Liver (tissue), 9 donors: ENCODE measurements around the gene CDK11B. TPM values are rescaled to one million over a fixed set of nuclear protein-coding genes. Genes with fewer than 3 reads are reported as not detected.

Source experiments
- DNase-seq: peaks from one replicate; pipeline ENCODE4 v3.0.0-alpha.2; 2017; ENCODE audit warnings: low spot score
- H3K27ac ChIP-seq, 2 donors: one replicate each; pipeline ENCODE4 v1.7.0; 2013; ENCODE audit warnings: inconsistent platforms in 2 of 2, low read length in 2 of 2, control low read depth in 1 of 2, low read depth in 1 of 2, mild to moderate bottlenecking in 1 of 2
- H3K27me3 ChIP-seq, 4 donors: one replicate each; pipeline versions ENCODE4 v1.6.1 to v1.7.0; 2013; ENCODE audit warnings: low read length in 3 of 4, inconsistent platforms in 1 of 4, mild to moderate bottlenecking in 1 of 4, moderate library complexity in 1 of 4; ENCODE audit not compliant: control insufficient read depth in 4 of 4, insufficient read depth in 4 of 4
- H3K36me3 ChIP-seq, 4 donors: one replicate each; pipeline versions ENCODE4 v1.6.1 to v1.7.0; 2013; ENCODE audit warnings: low read length in 3 of 4, mild to moderate bottlenecking in 3 of 4, low read depth in 1 of 4, moderate library complexity in 1 of 4; ENCODE audit not compliant: control insufficient read depth in 4 of 4, insufficient read depth in 3 of 4
- H3K4me1 ChIP-seq, 4 donors: one replicate each; pipeline versions ENCODE4 v1.6.1 to v1.7.0; 2013; ENCODE audit warnings: low read length in 3 of 4, mild to moderate bottlenecking in 3 of 4, moderate library complexity in 1 of 4; ENCODE audit not compliant: control insufficient read depth in 4 of 4, insufficient read depth in 4 of 4
- H3K4me3 ChIP-seq, 3 donors: one replicate each; pipeline versions ENCODE4 v1.6.1 to v1.7.0; 2013; ENCODE audit warnings: low read length in 3 of 3, control low read depth in 1 of 3, low read depth in 1 of 3, mild to moderate bottlenecking in 1 of 3
- H3K9ac ChIP-seq, 2 donors: one replicate each; pipeline ENCODE4 v1.7.0; 2013; ENCODE audit warnings: low read length in 2 of 2, mild to moderate bottlenecking in 2 of 2, moderate library complexity in 2 of 2, control low read depth in 1 of 2, low read depth in 1 of 2
- H3K9me3 ChIP-seq, 4 donors: one replicate each; pipeline versions ENCODE4 v1.6.1 to v1.7.0; 2013; ENCODE audit warnings: low read length in 3 of 4; ENCODE audit not compliant: control insufficient read depth in 4 of 4
- EGR1 ChIP-seq, 2 donors: IDR thresholded peaks; 2 replicates each; pipeline ENCODE4 v1.6.1; 2016 to 2018; ENCODE audit warnings: antibody characterized with exemption in 2 of 2, low read depth in 2 of 2
- FOXA1 ChIP-seq: IDR thresholded peaks from 2 replicates; pipeline ENCODE4 v1.6.1; 2016; ENCODE audit warnings: antibody characterized with exemption
- RXRA ChIP-seq, 2 donors: IDR thresholded peaks; 2 replicates each; pipeline ENCODE4 v1.6.1; 2017 to 2018; ENCODE audit warnings: antibody characterized with exemption in 2 of 2, mild to moderate bottlenecking in 1 of 2
- SP1 ChIP-seq: IDR thresholded peaks from 2 replicates; pipeline ENCODE4 v1.6.1; 2018; ENCODE audit warnings: antibody characterized with exemption, mild to moderate bottlenecking
- TAF1 ChIP-seq: conservative IDR thresholded peaks from 2 replicates; pipeline ENCODE4 v1.6.1; 2016; ENCODE audit warnings: antibody characterized with exemption, mild to moderate bottlenecking
- WGBS: extraction: QIAGEN DNeasy Blood & Tissue Kit; methylation state at CpG from one replicate; pipeline ENCODE4 v1.1.7; 2013; 5-methylcytosine and 5-hydroxymethylcytosine counted together
- polyA plus RNA-seq, 2 donors: library from polyadenylated mRNA; stranded (reverse) in 1 of 2; unstranded in 1 of 2; fragments of 200-250 nt in 1 of 2; fragments of >200 nt in 1 of 2; fragmentation: Nextera tagmentation in 1 of 2; extraction: Ambion mirVana in 1 of 2; gene quantifications; one replicate each; pipeline versions ENCODE4 v1.2.1 to v1.2.3, GENCODE V29; 2013 to 2015
- total RNA-seq, 2 donors: library from RNA; depleted of rRNA; stranded (reverse); fragments of >200 nt; gene quantifications; one replicate each; pipeline ENCODE4 v1.2.3, GENCODE V29; 2014
- TF ChIP-seq, protein P1 (sequence below): IDR thresholded peaks from 2 replicates; pipeline ENCODE4 v1.6.1; 2016; ENCODE audit warnings: antibody characterized with exemption
- TF ChIP-seq, protein P2 (sequence below): fragments of 150-350 bp; IDR thresholded peaks from 2 replicates; pipeline ENCODE4 v1.5.1; 2017; ENCODE audit warnings: improper control_type of control experiment, low read depth, low read length; ENCODE audit not compliant: missing input control
- TF ChIP-seq, protein P3 (sequence below): IDR thresholded peaks from 2 replicates; pipeline ENCODE4 v1.6.1; 2016; ENCODE audit warnings: antibody characterized with exemption
- donor health status: healthy.
- donor health status: healthy.
- donor health status: healthy.
- donor health status: healthy.
- donor health status: healthy.

CDK11B gene
- total and polyA plus RNA-seq, 4 donors: 5.1 to 12.2 (median 7.4) TPM

DNA sequence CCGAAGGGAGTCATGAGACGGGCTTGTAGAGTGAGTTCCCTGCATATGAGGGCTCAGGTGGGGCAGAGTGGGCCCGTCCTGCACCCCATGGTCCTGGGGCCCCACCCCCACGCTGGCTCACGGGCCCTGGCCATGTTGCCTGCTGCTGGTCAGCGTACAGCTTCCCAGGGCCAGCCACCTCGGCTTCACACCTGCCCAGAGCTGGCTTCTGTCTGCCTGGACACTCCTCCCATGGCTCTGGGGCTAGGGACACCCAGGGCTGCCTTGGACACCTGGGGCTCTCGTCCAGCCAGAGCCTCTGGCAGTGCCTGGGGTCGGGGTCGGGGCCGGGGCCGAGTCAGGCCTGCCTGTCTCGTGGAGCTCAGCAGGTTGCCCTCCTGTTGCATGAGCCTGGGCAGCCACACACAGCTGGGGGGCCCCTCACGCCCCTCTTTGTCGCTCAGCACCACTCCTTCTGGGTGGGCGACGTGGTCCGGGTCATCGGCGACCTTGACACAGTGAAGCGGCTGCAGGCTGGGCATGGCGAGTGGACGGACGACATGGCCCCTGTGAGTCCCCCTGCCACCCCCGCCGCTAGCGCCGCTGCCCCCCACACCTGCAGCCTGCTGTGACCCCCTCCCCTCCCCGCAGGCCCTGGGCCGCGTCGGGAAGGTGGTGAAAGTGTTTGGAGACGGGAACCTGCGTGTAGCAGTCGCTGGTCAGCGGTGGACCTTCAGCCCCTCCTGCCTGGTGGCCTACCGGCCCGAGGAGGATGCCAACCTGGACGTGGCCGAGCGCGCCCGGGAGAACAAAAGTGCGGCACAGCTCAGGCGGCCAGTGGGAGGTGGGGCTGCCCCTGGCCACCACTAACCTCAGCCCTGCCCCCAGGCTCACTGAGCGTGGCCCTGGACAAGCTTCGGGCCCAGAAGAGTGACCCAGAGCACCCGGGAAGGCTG lies 32.3 kb downstream of the CDK11B start (continued):
- TF ChIP-seq, protein P1, sequence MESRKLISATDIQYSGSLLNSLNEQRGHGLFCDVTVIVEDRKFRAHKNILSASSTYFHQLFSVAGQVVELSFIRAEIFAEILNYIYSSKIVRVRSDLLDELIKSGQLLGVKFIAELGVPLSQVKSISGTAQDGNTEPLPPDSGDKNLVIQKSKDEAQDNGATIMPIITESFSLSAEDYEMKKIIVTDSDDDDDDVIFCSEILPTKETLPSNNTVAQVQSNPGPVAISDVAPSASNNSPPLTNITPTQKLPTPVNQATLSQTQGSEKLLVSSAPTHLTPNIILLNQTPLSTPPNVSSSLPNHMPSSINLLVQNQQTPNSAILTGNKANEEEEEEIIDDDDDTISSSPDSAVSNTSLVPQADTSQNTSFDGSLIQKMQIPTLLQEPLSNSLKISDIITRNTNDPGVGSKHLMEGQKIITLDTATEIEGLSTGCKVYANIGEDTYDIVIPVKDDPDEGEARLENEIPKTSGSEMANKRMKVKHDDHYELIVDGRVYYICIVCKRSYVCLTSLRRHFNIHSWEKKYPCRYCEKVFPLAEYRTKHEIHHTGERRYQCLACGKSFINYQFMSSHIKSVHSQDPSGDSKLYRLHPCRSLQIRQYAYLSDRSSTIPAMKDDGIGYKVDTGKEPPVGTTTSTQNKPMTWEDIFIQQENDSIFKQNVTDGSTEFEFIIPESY: no peak

DNA sequence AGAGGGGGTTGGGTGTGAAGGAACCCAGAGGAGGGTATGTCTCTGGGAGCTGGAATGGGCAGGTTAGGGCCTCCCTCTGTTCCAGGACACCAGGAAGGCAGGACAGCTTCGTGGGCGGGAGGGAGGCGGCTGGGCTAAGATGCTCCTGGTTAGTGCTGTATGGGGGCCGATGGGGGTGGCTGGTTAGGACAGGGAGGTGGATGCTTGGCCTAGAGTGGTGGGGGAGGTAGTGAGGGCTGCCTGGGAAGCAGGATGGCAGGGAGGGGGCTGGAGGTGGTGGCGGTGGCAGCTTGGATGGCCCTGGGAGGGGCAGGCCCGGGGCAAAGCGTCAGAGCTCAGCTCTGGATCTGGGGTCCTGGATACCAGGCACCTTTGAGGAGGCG lies 33.0 kb downstream of the CDK11B start:
- Histone ChIP-seq H3K9ac (no peak overlapping the region), H3K4me3 (no peak overlapping the region), H3K36me3 (peaks cover 0 to 20% (median 6%) of the 10 kb centered on the region in 4 donors), H3K4me1 (peaks cover 0 to 2% (median 0%) of the 10 kb centered on the region in 4 donors), H3K27me3 (no peaks in the 10 kb centered on the region), H3K27ac (no peak overlapping the region), H3K9me3 (no peaks in the 10 kb centered on the region)
- DNase-seq: no peak
- WGBS: 92% methylated on average over 8 of the region's 8 CpGs
- TF ChIP-seq FOXA1 (no peak), EGR1 (IDR thresholded peaks at IDR 0.05; ENCODE audit: low read depth in 2 of 2) (no peak)
- TF ChIP-seq, protein P2, sequence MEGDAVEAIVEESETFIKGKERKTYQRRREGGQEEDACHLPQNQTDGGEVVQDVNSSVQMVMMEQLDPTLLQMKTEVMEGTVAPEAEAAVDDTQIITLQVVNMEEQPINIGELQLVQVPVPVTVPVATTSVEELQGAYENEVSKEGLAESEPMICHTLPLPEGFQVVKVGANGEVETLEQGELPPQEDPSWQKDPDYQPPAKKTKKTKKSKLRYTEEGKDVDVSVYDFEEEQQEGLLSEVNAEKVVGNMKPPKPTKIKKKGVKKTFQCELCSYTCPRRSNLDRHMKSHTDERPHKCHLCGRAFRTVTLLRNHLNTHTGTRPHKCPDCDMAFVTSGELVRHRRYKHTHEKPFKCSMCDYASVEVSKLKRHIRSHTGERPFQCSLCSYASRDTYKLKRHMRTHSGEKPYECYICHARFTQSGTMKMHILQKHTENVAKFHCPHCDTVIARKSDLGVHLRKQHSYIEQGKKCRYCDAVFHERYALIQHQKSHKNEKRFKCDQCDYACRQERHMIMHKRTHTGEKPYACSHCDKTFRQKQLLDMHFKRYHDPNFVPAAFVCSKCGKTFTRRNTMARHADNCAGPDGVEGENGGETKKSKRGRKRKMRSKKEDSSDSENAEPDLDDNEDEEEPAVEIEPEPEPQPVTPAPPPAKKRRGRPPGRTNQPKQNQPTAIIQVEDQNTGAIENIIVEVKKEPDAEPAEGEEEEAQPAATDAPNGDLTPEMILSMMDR: no peak

DNA sequence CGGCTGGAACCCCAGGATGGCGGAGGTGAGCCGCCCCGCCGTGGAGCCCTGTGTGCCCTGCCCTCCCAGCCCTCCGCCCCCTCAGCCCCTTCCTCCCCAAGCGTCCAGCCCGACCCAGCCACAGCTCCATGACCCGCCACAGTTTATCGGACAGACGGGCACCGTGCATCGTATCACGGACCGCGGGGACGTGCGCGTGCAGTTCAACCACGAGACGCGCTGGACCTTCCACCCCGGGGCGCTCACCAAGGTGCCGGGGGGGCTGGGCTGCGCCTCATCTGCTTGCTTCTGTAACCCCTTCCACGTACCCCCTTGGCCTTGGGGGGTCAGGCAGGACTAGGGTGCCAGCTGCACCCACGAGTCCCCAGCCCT lies 33.4 kb downstream of the CDK11B start:
- no peak overlapping the region for H3K9ac ChIP-seq
- H3K27me3 ChIP-seq: no peaks in the 10 kb centered on the region
- TF ChIP-seq RXRA (IDR thresholded peaks at IDR 0.05) (no peak), TAF1 (no peak), EGR1 (IDR thresholded peaks at IDR 0.05; ENCODE audit: low read depth in 2 of 2) (no peak), SP1 (no peak)
- TF ChIP-seq, protein P1: no peak
- TF ChIP-seq, protein P3, sequence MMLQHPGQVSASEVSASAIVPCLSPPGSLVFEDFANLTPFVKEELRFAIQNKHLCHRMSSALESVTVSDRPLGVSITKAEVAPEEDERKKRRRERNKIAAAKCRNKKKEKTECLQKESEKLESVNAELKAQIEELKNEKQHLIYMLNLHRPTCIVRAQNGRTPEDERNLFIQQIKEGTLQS: no peak
- no peak overlapping the region for H3K4me3 ChIP-seq
- whole genome bisulfite sequencing: 92% methylated on average over 28 of the region's 28 CpGs
- H3K36me3 ChIP-seq: peaks cover 0 to 20% (median 5%) of the 10 kb centered on the region in 4 donors
- no peaks in the 10 kb centered on the region for H3K9me3 ChIP-seq
- H3K4me1 ChIP-seq: peaks cover under 1 to 3% (median 2%) of the 10 kb centered on the region in 4 donors
- H3K27ac ChIP-seq: no peak overlapping the region
- DNase-seq: no peak
